Amniotic epithelial cell (primary cell): Measurements from ENCODE around the gene CRTC3.
"Not testable (repeated sequence)": the region's sequence is repeated elsewhere in the genome, so short reads cannot be mapped to it uniquely, and the experiment has no call there.

Experiments
- DNase-seq: peaks from one replicate; pipeline ENCODE4 v3.0.0-alpha.2; 2010; ENCODE audit warnings: low read depth

The CRTC3 gene

DNA sequence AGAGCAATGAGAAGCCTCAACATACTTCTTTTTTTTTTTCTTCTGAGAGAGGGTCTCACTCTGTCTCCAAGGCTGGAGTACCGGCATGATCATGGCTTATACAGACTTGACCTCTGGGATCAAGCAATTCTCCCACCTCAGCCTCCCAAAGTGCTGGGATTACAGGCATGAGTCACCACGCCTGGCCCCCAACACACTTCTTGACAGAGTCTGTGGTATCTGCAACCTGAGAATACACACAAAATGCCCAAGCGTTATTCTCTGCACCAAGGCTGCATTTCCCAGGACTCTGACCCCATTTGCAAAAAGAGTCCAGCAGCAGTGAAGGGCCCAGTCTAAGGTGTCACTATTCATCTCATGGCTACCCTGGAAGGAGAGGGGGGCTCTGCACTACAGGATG is 144.8 kb downstream of the CRTC3 start:
- DNase-seq: peak; percentile 29

DNA sequence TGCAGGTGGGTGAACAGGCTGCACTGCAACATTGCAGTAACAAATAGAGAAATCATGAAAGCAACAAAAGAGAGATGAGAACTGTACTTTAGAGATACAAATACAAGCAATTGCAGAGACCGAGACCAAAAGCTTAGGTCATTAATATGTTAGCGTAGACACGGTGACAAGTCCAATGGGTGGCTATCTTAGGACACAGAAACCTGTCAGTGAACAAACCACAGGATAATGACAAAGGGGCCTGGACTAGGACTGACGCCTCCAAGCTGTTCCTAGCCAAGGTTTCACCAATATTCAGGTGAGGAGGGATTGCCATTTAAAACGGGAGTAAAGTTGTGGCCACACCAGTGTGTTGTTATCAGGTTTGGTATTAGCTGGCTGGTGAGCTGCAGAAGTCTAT is 145.7 kb downstream of the CRTC3 start:
- no peak for DNase-seq

DNA sequence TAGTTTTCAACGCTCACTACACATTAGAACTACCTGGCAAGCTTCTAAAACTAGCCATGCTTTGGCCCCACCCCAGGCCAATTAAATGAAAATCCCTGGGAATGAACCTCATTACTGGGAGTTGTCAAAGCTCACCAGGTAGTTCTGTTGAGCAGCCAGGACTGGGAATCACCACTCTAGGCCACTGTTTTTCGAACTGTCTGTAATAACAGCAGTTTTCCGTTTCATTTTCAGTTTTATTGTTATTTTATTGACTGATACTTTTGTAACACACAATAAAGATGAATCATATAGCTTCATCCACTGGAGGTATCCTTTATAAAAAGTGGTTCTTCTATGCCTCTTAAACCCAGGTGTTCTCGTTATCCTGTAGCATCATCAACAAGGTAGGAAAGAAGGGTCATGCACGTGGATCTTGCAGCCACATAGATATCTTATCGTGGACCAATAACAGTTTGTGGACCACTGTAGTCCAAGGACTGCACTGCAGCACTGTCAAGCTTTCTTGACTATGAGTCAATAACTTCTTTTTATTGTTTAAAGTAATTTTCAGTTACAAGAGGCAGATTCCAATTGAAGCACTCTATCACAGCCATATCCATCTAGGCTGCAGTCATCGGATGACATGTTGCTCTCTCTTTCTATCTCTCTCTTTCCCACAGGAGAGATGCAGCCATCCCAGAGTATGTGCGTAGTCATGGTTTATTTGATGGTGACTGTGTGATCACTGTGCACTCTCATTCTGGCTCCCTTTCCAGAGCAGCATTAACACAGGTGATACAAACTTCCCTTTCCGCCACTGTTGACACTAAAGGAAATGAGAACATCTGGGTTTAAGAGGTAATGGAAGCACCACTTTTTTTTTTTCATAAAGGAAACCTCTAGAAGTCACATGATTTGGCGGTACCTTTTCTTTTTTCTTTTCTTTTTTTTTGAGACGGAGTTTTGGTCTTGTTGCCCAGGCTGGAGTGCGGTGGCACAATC is 148.4 kb downstream of the CRTC3 start:
- DNase-seq: no peak

DNA sequence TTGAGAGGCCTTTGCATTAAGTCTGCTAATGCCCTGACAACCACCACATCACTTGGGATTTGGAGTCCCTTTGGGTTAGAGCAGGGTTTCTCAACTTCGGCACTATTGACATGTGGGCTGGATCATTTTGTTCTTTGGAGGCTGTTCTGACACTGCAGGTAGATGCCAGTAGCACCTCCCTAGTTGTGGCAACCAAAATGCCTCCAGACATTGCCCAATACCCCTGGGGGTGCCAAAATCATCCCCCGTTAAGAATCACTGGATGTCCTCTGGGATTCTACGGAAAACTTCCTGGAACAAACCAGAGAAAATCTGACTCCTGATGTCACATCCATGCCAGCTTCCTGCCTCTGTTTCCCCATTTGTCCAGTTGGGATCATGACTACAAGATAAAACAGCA is 150.2 kb downstream of the CRTC3 start:
- no peak for DNase-seq

DNA sequence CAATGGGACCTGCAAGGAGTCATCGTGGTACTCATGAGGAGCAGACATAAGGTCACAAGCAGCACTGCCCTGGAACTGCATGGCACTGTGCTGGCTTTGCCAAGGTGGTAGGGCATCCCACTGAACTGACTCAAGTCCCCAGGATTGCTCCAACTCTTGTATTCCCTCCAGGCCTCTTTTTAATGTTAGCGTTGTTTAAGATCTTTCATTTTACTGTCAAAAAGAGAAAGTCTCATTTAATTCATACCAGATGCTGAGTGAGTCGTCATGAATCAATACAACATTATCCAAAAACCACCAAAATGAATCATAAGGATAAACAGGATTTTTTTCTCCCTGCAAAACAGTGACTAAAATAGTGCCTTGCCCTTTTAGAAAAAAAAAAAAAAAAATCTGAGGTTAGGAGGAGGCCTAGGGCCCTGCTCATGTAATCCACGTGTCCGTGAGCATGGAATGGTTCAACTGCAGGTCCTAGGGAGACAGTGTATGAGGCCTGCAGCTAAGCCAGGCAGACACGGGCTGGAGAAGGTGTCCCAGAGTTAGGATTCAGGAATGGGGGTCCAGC is 150.7 kb downstream of the CRTC3 start:
- DNase-seq: peak; percentile 94

DNA sequence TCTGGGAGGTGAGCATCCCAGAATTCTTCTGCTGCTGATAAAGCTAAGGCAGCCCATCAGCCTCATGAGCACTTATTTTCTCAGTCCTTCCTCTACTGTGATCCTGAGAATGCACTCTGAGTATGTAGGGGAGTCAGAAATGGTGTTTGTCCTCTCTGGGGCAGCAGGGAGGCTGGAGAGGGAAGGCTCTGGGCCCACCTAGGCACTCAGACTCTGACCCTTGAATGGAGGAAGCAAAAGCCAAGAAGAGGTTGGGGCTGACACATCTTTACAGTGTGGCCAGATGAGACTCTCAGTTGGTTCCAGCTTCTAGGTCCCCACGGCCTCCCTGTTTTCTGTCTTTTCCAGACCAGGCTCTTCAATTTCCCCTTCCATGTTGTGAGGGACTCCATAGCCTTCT is 151.3 kb downstream of the CRTC3 start:
- DNase-seq: no peak

DNA sequence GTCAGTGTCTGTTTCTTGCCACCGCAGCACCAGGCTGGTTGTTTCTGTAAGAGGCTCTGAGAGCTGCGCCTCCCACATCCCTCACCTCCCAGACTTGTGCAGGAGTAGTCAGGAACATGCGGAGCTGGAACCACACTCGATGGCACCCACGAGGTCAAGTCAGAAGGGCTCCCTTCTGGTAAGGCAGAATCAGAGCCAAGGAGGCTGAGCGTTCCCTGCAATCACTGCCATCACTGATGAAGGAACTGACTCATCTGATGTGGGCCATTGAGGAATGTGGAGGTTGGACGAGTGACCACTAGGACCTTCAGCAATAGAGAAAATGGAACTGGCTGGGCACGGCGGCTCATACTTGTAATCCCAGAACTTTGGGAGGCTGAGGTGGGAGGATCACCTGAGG is 151.8 kb downstream of the CRTC3 start:
- DNase-seq: peak; percentile 91

DNA sequence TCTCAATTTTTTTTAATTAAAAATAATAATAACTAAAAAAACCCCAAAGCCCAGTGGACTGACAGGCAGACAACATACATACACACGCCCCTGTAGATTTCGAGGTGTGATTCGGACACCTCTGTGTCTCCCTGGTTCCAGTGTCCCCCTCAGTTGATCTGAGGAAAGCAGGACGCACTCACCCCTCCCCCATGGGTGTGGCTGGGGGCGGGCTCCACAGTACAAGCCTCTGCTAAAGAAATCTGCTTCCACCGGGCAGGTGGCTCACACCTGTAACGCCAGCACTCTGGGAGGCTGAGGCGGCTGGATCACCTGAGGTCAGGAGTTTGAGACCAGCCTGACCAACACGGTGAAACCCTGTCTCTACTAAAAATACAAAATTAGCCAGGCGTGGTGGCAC is 153.6 kb downstream of the CRTC3 start:
- DNase-seq: no peak

DNA sequence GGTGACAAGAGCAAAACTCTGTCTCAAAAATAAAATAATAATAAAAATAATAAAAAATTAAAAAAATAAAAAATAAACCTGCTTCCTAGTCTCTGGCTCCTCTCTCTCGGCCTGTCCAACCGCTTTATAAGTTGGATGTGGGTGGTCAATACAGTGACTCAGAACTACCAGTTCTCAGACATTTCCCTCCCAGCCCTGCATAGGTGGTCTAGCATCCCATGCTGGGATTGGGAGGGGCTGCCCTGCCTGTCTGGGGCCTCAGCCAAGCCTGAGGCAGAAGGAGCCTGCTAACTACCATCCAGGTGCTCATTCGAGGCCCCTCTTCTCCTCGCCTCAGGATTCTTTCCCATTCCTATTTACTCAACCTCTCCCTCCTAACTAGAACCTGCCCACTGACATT is 154.2 kb downstream of the CRTC3 start:
- DNase-seq: no peak

DNA sequence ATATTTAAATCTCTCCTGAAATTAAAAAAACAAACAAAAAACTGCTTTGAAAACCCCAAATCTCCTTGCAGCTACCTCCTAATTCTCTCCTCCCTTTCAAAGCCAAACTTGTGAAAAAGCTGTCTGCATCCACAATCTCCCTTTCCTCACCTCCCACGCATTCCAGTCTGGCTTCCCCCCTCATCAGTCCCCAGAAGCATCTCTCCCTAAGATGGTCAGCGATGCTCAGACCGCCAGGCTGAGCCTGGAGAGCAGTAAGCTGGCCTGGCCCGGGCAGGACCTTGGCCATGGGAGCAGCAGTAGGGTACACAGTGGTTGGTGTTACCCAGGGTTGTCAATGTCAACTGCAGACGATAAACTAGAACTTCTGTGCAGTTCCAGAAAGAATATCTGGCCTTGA is 154.6 kb downstream of the CRTC3 start:
- peak; percentile 41 for DNase-seq

DNA sequence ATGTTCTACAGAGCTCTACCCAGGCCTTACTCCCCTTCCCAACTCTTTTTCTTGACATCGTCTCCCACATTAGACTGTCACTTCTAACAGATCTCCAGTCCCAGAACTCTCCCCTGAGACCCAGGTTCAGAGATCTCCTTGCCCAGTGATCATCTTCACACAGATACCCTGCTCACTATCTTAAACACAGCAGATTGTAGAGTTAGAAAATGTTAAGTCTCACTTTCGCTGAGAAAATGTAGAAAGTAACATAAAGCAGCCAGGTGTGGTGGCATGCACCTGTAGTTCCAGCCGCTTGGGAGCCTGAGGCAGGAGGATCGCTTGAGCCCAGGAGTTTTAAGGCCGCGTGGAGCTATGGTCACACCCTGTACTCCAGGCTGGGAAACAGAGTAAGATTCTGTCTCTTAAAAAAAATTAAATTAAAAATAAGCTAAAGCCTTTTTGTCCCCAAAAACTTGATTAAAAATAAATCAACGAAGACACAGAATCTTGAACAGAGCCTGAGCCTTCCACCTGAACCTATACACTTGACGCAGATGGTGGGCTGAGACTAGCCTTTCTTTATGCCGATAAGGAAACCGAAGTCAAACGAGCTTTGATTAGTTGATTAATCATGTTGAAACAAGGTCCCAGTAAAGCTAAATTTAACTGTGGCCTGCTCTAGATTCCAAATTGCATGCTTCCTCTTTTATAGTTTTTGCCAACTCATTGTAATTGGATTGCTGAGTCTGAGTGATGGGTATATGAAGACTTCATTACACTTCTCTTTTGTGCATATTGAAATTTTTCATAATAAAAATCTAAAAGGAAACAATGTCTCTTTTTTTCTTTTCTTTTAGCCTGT is 156.1 kb downstream of the CRTC3 start:
- DNase-seq: no peak

DNA sequence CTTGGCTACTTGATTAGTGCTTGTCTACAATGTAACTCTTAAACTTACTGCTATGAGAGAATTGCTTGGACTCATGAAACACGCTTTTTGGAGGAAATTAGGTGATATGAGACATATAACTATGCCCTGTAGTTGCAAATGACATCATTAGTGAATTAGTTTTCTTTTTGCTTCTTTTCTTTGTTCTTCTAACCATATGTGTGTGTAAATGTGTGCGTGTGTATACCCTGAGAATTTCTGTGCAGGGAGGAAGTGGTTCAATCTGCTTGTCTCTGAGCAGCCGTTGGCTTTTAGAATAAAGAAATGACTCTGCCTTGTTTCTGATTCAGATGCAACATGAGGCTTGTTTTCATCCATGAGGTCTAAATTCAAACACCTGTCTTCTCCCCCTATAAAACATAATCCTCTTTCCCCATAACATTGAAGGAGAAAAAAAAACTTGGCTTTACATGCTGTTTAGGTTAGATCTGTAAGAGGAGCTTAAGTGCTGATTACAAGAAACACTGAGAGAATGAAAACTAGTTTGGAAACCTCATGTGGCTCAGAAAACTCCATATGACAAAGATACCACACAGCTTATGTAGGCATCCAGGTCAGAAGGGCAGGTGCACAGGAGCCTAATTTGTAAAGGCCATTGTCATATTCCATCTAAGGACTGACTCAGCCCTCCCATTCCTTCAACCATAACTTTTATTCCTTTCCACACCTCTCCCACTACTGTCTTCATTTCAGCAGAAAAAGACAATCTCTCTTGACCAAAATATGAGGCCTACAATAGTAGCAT is 156.9 kb downstream of the CRTC3 start:
- DNase-seq: no peak

DNA sequence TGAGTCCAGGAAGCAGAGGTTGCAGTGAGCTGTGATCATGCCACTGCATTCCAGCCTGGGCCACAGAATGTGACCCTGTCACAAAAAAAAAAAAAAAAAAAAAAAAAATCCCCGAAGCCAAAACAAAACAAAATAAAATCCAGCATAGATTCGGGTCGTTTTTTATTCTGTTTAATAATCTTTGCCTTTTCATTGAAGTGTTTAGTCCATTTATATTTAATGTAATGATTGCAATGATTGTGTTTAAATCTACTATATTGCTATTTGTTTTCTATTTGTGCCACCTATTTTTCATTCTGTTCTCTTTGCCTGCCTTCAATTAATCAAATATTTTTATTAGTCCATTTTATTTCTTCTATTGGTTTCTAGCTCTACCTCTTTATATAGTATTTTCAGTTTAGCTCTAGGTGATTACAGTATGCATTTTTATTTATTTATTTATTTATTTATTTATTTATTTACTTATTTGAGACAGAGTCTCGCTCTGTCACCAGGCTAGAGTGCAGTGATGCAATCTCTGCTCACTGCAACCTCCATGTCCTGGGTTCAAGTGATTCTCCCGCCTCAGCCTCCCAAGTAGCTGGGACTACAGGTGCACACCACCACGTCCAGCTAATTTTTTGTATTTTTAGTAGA is 159.7 kb downstream of the CRTC3 start:
- not testable (repeated sequence) for DNase-seq

DNA sequence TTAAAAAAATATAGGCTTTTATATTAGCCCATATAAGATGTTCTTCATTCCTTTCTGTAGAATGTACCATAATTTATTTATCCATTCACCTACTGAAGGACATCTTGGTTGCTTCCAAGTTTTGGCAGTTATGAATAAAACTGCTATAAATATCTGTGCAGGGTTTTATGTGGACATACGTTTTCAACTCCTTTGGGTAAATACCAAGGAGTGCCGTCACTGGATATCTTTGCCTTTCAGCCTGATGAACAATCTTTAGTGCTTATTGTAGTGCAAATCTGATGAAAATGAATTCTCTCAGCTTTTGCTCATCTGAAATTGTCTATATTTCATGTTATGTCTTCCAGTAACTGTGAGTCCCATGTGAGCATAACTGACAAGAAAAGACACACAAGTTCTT is 160.9 kb downstream of the CRTC3 start:
- peak; percentile 35 for DNase-seq

DNA sequence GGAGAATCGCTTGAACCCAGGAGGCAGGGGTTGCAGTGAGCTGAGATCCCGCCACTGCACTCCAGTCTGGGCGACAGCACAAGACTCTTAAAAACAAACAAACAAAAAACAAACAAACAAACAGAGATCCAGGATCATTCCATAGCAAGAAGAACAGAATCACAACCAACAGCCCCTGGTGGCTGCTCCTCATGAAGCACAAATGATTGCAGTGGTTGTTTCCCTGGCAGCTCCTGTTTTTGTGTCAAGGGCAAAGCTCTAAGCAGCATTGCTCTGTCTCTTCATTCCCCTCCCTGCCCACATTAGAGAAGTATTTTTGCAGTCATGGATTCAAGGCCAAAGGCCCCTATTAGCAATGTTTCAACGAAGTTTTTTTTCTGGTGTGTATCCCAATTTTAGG is 161.6 kb downstream of the CRTC3 start:
- no peak for DNase-seq

DNA sequence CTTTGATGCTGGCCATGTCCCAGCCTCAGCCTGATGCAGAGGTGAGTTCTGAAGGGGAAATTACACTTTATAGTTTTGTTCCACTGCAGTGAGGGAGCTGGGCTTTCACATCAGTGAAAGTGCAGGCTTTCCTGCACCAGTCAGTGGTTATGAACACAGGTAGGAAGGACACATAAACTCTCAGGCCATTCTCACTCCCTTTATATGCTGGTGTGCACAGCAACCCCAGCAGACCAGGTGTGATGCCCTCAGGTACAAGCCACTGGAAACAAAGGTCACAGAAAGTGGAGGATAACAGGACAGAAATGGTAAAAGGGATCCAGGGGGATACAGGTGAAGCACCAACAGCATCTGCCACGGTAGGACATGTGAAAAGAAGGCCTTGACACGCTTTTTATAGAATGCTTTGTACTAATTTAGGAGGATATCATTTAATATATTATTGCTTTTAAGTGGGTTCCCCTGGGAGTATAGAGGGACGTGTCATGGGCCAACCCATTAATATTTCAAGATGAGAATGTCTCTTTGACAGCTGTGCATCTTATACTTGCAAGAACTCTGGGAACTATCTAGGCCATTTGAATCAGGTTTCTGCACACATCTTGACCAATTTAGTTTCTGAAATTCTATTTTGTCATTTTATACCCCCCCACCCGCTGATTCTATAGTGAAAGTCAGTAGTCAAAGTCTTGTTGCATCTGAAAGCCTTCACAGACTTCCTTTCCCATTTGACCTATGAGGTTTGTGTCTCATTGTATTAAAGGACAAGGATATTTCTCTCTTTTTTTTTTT is 162.5 kb downstream of the CRTC3 start:
- DNase-seq: no peak
